Tibial artery (tissue), 4 donors: ENCODE data around the gene CUX1.

Source experiments
- DNase-seq, 2 donors: peaks; one replicate each; pipeline ENCODE4 v3.0.0-alpha.2; 2019
- H3K27ac ChIP-seq, 2 donors: fragments of 200-600 bp; sonication (generic) in 1 of 2; 1 replicate in 1 of 2; 2 replicates in 1 of 2; pipeline ENCODE4 v1.5.1; 2018 to 2019; ENCODE audit warnings: mild to moderate bottlenecking in 1 of 2
- H3K27me3 ChIP-seq, 2 donors: fragments of 200-600 bp; sonication (generic) in 1 of 2; one replicate each; pipeline versions ENCODE4 v1.5.1 to v1.6.0; 2016 to 2019
- H3K36me3 ChIP-seq, 3 donors: fragments of 200-600 bp; sonication (generic) in 2 of 3; one replicate each; pipeline ENCODE4 v1.5.1; 2016 to 2019; ENCODE audit warnings: mild to moderate bottlenecking in 2 of 3
- H3K4me1 ChIP-seq, 4 donors: fragments of 200-600 bp; sonication (generic) in 2 of 4; 1 replicate in 3 of 4; 2 replicates in 1 of 4; pipeline ENCODE4 v1.5.1; 2016 to 2019
- H3K4me3 ChIP-seq, 2 donors: fragments of 200-600 bp; sonication (generic) in 1 of 2; 1 replicate in 1 of 2; 2 replicates in 1 of 2; pipeline ENCODE4 v1.5.1; 2018 to 2019; ENCODE audit warnings: mild to moderate bottlenecking in 2 of 2
- H3K9me3 ChIP-seq, 3 donors: fragments of 200-600 bp; sonication (generic) in 1 of 3; one replicate each; pipeline ENCODE4 v1.5.1; 2016 to 2019
- intact Hi-C: fragments of 100-400 bp; cut with DNase I; formaldehyde crosslinking; loops from one replicate; pipeline ENCODE4 v1.15.0; 2023; ENCODE audit warnings: low total_unique reads
- TF ChIP-seq, protein P1 (sequence below), 2 experiments: fragments of 200-600 bp in 1 of 2; fragments of 450-650 bp in 1 of 2; IDR thresholded peaks; one replicate each; pipeline ENCODE4 v1.5.1; 2017 to 2019; ENCODE audit warnings: antibody characterized with exemption in 2 of 2, mild to moderate bottlenecking in 1 of 2, moderate library complexity in 1 of 2

CUX1 gene

DNA sequence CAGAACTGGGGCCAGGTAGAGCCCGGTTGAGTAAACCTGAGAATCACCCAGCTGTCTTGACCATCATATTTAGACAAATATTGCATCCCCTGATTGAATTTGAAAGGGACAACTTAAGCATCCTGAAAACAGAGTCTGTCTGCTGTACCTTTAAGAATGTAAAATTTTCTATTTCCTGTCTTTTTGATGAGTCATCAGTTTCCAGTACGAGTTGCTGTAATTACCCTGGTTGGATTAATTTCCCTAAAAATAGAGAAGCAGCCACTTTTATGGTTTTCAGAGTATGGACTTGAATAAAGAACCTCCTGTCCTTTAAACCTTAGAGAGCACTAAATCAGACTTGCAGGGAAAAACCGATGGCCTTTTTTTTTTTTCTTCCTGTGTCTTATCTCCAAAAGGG lies 304.6 kb downstream of the CUX1 start:
- no peak for DNase-seq
- no peak overlapping the region for H3K27ac ChIP-seq
- intact Hi-C loops, result no loop called here

DNA sequence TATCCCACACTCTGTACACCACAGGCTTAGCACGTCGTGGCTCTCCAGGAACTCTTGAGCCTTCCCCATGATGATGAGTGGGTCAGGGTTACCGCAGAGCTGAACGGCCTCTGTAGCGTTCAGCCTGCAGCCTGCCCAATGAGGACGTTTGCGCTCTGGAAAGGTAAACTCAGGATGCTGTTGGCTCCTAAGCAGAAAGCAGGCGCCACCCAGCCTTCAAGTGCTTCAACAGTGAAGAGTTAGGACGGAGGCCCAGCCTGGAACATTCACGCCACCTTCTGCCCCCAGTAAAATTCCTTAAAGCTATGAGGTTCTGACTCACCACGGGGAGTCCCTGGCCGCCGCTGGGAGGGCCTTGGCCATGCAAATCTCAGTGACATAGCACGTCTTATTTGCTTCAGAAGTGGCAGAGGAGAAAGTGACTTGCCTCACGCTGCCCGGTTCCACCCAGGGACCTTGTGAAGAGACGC lies 307.7 kb downstream of the CUX1 start:
- H3K36me3 ChIP-seq, result peaks cover 0 to 6% (median 0%) of the 10 kb centered on the region in 3 donors
- H3K4me1 ChIP-seq, result peaks cover 0 to 13% (median 2%) of the 10 kb centered on the region in 4 donors
- peak; percentile 77 to 94 for DNase-seq
- H3K9me3 ChIP-seq, result no peaks in the 10 kb centered on the region
- peak overlapping the region; percentile 59 to 69 for H3K27ac ChIP-seq
- TF ChIP-seq, protein P1, sequence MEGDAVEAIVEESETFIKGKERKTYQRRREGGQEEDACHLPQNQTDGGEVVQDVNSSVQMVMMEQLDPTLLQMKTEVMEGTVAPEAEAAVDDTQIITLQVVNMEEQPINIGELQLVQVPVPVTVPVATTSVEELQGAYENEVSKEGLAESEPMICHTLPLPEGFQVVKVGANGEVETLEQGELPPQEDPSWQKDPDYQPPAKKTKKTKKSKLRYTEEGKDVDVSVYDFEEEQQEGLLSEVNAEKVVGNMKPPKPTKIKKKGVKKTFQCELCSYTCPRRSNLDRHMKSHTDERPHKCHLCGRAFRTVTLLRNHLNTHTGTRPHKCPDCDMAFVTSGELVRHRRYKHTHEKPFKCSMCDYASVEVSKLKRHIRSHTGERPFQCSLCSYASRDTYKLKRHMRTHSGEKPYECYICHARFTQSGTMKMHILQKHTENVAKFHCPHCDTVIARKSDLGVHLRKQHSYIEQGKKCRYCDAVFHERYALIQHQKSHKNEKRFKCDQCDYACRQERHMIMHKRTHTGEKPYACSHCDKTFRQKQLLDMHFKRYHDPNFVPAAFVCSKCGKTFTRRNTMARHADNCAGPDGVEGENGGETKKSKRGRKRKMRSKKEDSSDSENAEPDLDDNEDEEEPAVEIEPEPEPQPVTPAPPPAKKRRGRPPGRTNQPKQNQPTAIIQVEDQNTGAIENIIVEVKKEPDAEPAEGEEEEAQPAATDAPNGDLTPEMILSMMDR (IDR thresholded peaks at IDR 0.05), result peak; percentile 18 to 38
- H3K27me3 ChIP-seq, result no peaks in the 10 kb centered on the region
- intact Hi-C loops, result loop anchor here (2.0 kb wide), 1 partner anchor 308 kb away; the partner anchor contains the start of gene CUX1
- H3K4me3 ChIP-seq, result no peak overlapping the region

More for the DNA sequence above, 304.6 kb downstream of the CUX1 start:
- H3K4me1 ChIP-seq, result peaks cover 0 to 13% (median 2%) of the 10 kb centered on the region in 4 donors
- no peaks in the 10 kb centered on the region for H3K36me3 ChIP-seq
- no peak overlapping the region for H3K4me3 ChIP-seq
- TF ChIP-seq, protein P1 (IDR thresholded peaks at IDR 0.05), result no peak
- H3K9me3 ChIP-seq, result no peaks in the 10 kb centered on the region
- no peaks in the 10 kb centered on the region for H3K27me3 ChIP-seq

DNA sequence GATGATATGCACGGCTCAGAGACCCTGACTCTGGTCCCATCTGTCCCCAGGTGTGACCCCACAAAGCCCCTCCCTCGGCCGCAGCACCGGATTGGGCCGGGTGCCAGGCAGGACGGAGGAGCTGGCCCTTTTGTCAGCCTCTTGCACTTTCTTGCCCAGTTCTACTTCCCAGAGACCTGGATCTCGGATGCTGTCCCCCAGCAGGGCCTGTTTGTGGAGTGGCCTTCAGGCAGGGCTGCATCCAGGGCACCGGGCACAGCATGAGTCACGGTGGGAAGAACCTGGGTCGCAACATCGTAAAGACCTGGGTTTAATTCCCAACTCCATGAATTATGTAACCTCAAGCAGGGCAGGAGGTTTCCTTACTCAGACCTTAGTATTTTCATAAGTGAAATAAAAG lies 310.9 kb downstream of the CUX1 start:
- Histone ChIP-seq H3K27me3 (no peaks in the 10 kb centered on the region), H3K9me3 (no peaks in the 10 kb centered on the region), H3K36me3 (peaks cover 0 to 6% (median 0%) of the 10 kb centered on the region in 3 donors), H3K4me1 (peaks cover 0 to 13% (median 2%) of the 10 kb centered on the region in 4 donors), H3K27ac (no peak overlapping the region), H3K4me3 (no peak overlapping the region)
- intact Hi-C loops, result no loop called here
- DNase-seq, result no peak
- TF ChIP-seq, protein P1 (IDR thresholded peaks at IDR 0.05), result no peak

DNA sequence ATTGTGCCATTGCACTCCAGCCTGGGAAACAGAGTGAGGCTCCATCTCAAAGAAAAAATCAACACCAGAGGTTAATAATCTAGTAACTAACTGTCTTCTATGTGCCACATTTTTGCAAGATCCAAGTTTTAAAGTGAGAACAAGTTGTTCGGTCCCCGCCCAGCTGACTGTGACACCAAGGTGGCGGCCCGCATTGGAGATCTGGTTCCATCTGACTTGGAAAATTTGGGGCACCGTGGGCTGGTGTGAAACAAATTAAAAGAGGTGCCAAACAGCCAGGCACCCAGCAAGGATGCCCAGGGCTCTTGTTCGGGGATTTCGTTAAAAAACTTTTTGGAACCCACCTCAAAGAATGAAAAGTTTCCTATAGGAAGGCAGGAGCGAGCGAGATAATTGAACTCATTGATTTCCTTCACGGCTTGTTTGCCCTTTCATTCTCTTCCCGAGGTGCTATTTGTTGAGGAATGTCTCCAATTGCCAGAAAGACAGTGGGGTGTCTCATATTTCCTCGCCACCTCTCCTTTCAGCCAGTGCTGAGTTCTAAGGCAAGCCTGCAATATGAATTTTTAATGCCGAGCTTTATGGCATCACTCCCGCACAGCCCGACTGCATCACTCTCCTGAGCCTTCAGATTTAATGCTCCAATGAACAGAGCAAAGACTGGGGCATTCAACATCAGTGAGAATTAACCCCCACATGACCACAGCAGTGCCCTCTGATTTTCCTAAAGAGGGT lies 312.4 kb downstream of the CUX1 start:
- TF ChIP-seq, protein P1 (IDR thresholded peaks at IDR 0.05), result no peak

DNA sequence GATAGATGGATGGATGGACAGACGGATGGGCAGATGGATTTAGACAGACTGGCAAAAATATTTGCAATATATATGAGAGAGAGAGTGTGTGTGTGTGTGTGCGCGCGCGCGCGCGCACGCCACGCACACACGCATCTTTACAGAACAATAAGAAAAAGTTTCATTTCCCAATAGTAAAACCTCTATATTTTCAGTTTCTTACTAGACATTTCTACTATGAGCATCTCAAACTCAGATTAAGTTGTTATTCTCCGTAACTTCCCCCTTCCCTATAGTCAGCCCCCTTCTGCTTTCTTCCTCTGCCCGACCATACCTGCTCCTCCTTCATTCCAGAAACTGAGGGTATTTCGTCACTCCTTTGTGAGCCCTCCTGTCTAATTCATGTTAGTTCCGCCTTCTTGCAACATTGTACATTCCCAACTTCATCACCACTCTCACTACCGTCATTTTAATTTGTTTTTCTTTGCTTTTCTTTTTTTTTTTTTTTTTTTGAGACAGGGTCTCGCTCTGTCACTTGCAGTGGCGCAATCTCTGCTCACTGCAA lies 314.9 kb downstream of the CUX1 start:
- Histone ChIP-seq H3K4me3 (no peak overlapping the region), H3K4me1 (peaks cover 0 to 13% (median 6%) of the 10 kb centered on the region in 4 donors), H3K27me3 (no peaks in the 10 kb centered on the region), H3K9me3 (no peaks in the 10 kb centered on the region), H3K36me3 (peaks cover 0 to 6% (median 0%) of the 10 kb centered on the region in 3 donors), H3K27ac (no peak overlapping the region)
- DNase-seq, result no peak
- TF ChIP-seq, protein P1 (IDR thresholded peaks at IDR 0.05), result no peak
- intact Hi-C loops, result loop anchor here (10.0 kb wide), 1 partner anchor 447 kb away; no protein-coding TSS in a partner anchor

More for the DNA sequence above, 312.4 kb downstream of the CUX1 start:
- intact Hi-C loops, result loop anchor here (10.0 kb wide), 1 partner anchor 445 kb away; no protein-coding TSS in a partner anchor
- H3K27me3 ChIP-seq, result no peaks in the 10 kb centered on the region
- no peaks in the 10 kb centered on the region for H3K9me3 ChIP-seq
- peaks cover 0 to 24% (median 8%) of the 10 kb centered on the region in 4 donors for H3K4me1 ChIP-seq
- H3K4me3 ChIP-seq, result no peak overlapping the region
- peaks cover 0 to 6% (median 0%) of the 10 kb centered on the region in 3 donors for H3K36me3 ChIP-seq
- no peak for DNase-seq
- H3K27ac ChIP-seq, result no peak overlapping the region
